ENCODE data around the gene IFNE. TPM values are rescaled to one million over a fixed set of nuclear protein-coding genes. Genes with fewer than 3 reads are reported as not detected.

Gene IFNE
- total RNA-seq, 1 donor, result 1.7 TPM

- no peak overlapping the region for H3K4me3 ChIP-seq (ENCODE audit: low read depth, low read length)
- no peak for DNase-seq (ENCODE audit: low read depth)
- TF ChIP-seq CTCF (IDR thresholded peaks at IDR 0.05; ENCODE audit: insufficient read depth, low read depth, low read length), result no peak
These were observed 40.2 kb upstream of the IFNE start for GRCh38 chr9:21522348-21522747.

DNA sequence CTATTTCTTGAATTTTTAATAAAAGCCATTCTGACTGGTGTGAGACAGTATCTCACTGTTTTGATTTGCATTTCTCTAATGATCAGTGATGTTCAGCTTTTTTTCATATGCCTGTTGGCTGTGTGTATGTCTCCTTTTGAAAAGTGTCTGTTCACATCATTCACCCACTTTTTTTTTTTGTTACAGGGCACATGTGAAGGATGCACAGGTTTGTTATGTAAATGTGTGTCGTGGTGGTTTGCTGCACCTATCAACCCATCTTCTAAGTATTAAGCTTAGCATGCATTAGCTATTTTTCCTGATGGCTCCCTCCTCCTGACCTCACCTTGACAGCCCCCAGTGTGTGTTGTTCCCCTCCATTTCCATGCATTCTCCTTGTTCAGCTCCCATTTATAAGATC lies 39.3 kb upstream of the IFNE start:
- H3K4me3 ChIP-seq (ENCODE audit: low read depth, low read length), result no peak overlapping the region

DNA sequence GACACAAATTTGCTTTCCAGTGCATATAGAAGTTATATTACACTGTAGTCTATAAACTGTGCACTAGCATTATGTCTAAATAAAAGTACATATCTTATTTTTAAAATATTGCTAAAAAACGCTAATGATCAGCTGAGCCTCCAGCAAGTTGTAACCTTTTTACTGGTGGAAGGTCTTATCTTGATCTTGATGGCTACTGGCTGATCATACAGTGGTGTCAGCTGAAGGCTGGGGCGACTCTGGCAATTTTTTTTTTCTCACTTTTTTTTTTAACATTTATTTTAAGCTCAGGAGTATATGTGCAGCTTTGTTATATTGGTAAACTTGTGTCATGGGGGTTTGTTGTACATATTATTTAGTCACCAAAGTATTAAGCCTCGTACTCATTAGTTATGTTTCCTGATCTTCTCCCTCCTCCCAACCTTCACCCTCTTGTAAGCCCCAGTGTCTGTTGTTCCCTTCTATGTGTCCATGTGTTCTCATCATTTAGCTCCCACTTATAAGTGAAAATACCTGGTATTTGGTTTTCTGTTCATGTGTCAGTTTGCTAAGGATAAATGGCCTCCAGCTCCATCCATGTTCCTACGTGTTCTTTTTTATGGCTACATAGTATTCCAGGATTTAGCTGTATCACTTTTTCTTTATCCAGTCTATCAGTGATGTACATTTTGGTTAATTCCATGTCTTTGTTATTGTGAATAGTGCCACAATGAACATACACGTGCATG lies 38.6 kb upstream of the IFNE start:
- DNase-seq (ENCODE audit: low read depth), result no peak
- H3K4me3 ChIP-seq (ENCODE audit: low read depth, low read length), result no peak overlapping the region
- no peak for TF ChIP-seq CTCF (IDR thresholded peaks at IDR 0.05; ENCODE audit: insufficient read depth, low read depth, low read length)

More for the DNA sequence above, 39.3 kb upstream of the IFNE start:
- DNase-seq (ENCODE audit: low read depth), result no peak
- no peak for TF ChIP-seq CTCF (IDR thresholded peaks at IDR 0.05; ENCODE audit: insufficient read depth, low read depth, low read length)

GRCh38 chr9:21519855-21520434 lies 37.8 kb upstream of the IFNE start:
- no peak overlapping the region for H3K4me3 ChIP-seq (ENCODE audit: low read depth, low read length)
- DNase-seq (ENCODE audit: low read depth), result no peak

GRCh38 chr9:21516796-21517195 lies 34.7 kb upstream of the IFNE start:
- no peak for TF ChIP-seq CTCF (IDR thresholded peaks at IDR 0.05; ENCODE audit: insufficient read depth, low read depth, low read length)
- no peak for DNase-seq (ENCODE audit: low read depth)

More at GRCh38 chr9:21519855-21520434, 37.8 kb upstream of the IFNE start:
- no peak for TF ChIP-seq CTCF (IDR thresholded peaks at IDR 0.05; ENCODE audit: insufficient read depth, low read depth, low read length)

DNA sequence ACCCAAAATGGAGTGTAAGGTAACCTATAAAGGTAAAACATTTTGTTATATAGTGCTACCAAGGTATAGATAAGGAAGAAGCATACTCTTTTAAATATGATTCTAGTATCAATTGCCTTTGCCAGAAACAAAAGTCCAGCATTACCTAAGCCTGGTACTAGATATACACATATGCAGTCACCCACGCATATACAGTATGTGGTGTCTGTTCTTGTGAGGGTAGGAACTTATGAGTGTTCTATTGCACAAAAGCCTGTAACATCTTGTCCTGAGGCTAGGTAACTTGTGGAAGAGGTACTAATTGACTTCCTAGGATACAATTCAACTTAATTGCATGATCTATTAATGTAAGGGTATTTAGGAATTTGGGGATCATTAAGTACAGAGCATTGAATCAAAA lies 31.3 kb upstream of the IFNE start:
- TF ChIP-seq CTCF (IDR thresholded peaks at IDR 0.05; ENCODE audit: insufficient read depth, low read depth, low read length), result no peak
- no peak overlapping the region for H3K4me3 ChIP-seq (ENCODE audit: low read depth, low read length)
- no peak for DNase-seq (ENCODE audit: low read depth)

More at GRCh38 chr9:21516796-21517195, 34.7 kb upstream of the IFNE start:
- no peak overlapping the region for H3K4me3 ChIP-seq (ENCODE audit: low read depth, low read length)

All from fibroblast of villous mesenchyme (primary cell).